ENCODE measurements around the gene EXOC4.

EXOC4 gene

GRCh38 chr7:133364959-133365690 is 112.2 kb downstream of the EXOC4 start:
- no peaks in the 10 kb centered on the region for H3K36me3 ChIP-seq (ENCODE audit: control insufficient read depth, insufficient read depth, low read length)
- DNase-seq (ENCODE audit: extremely low read depth, insufficient read length) = no peak
- H3K27me3 ChIP-seq (replicated peaks; ENCODE audit: control insufficient read depth, insufficient read depth, low read length) = no peaks in the 10 kb centered on the region
- TF ChIP-seq CTCF (IDR thresholded peaks at IDR 0.05; ENCODE audit: insufficient read depth, low read length, poor library complexity, severe bottlenecking) = no peak
- H3K4me3 ChIP-seq (replicated peaks; ENCODE audit: low read depth, low read length) = no peak overlapping the region

GRCh38 chr7:133365917-133366316 is 113.0 kb downstream of the EXOC4 start:
- H3K27me3 ChIP-seq (replicated peaks; ENCODE audit: control insufficient read depth, insufficient read depth, low read length) = no peaks in the 10 kb centered on the region
- no peak for TF ChIP-seq CTCF (IDR thresholded peaks at IDR 0.05; ENCODE audit: insufficient read depth, low read length, poor library complexity, severe bottlenecking)
- no peaks in the 10 kb centered on the region for H3K36me3 ChIP-seq (ENCODE audit: control insufficient read depth, insufficient read depth, low read length)
- H3K4me3 ChIP-seq (replicated peaks; ENCODE audit: low read depth, low read length) = no peak overlapping the region
- no peak for DNase-seq (ENCODE audit: extremely low read depth, insufficient read length)

GRCh38 chr7:133367561-133367960 is 114.7 kb downstream of the EXOC4 start:
- H3K36me3 ChIP-seq (ENCODE audit: control insufficient read depth, insufficient read depth, low read length) = no peaks in the 10 kb centered on the region
- DNase-seq (ENCODE audit: extremely low read depth, insufficient read length) = no peak
- H3K4me3 ChIP-seq (replicated peaks; ENCODE audit: low read depth, low read length) = no peak overlapping the region
- TF ChIP-seq CTCF (IDR thresholded peaks at IDR 0.05; ENCODE audit: insufficient read depth, low read length, poor library complexity, severe bottlenecking) = no peak
- H3K27me3 ChIP-seq (replicated peaks; ENCODE audit: control insufficient read depth, insufficient read depth, low read length) = no peaks in the 10 kb centered on the region

- H3K4me3 ChIP-seq (replicated peaks; ENCODE audit: low read depth, low read length) = no peak overlapping the region
These were observed 116.3 kb downstream of the EXOC4 start for GRCh38 chr7:133369130-133369529.

GRCh38 chr7:133371616-133372015 is 118.7 kb downstream of the EXOC4 start:
- no peak for DNase-seq (ENCODE audit: extremely low read depth, insufficient read length)
- Histone ChIP-seq H3K27me3 (replicated peaks; ENCODE audit: control insufficient read depth, insufficient read depth, low read length) (no peaks in the 10 kb centered on the region), H3K36me3 (ENCODE audit: control insufficient read depth, insufficient read depth, low read length) (no peaks in the 10 kb centered on the region), H3K4me3 (replicated peaks; ENCODE audit: low read depth, low read length) (no peak overlapping the region)
- TF ChIP-seq CTCF (IDR thresholded peaks at IDR 0.05; ENCODE audit: insufficient read depth, low read length, poor library complexity, severe bottlenecking) = no peak

More at GRCh38 chr7:133369130-133369529, 116.3 kb downstream of the EXOC4 start:
- Histone ChIP-seq H3K27me3 (replicated peaks; ENCODE audit: control insufficient read depth, insufficient read depth, low read length) (no peaks in the 10 kb centered on the region), H3K36me3 (ENCODE audit: control insufficient read depth, insufficient read depth, low read length) (no peaks in the 10 kb centered on the region)
- no peak for DNase-seq (ENCODE audit: extremely low read depth, insufficient read length)
- no peak for TF ChIP-seq CTCF (IDR thresholded peaks at IDR 0.05; ENCODE audit: insufficient read depth, low read length, poor library complexity, severe bottlenecking)

Data from GM06990 (cell line).